Measurements from ENCODE around the gene SPNS2.

The SPNS2 gene

GRCh38 chr17:4538236-4539002 lies 39.7 kb downstream of the SPNS2 start:
- DNase-seq, result no peak

DNA sequence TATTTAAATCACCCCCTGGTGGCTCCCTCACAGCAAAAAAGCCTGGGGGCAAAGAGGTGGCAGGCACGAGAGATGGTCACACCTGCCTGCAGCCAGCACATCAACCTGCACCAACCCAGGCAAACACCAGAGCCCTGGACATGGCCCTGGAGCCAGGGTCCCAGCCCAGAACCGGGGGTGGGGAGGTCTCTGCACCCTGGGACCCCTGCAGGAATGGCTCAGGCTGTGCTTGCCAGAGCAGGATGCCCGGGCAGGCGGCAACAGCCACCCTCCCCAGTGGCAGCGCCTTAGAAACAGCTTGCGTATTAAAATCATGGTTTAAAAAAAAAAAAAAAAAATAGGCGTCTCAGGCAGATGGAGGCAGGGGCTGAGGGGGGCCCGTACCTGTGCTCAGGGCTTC lies 40.3 kb downstream of the SPNS2 start:
- no peak for DNase-seq

- DNase-seq, result no peak
These were observed 41.0 kb downstream of the SPNS2 start for GRCh38 chr17:4539576-4540223.

GRCh38 chr17:4540224-4540651 lies 41.6 kb downstream of the SPNS2 start:
- DNase-seq, result peak in 1 of 2 donors; percentile 39

DNA sequence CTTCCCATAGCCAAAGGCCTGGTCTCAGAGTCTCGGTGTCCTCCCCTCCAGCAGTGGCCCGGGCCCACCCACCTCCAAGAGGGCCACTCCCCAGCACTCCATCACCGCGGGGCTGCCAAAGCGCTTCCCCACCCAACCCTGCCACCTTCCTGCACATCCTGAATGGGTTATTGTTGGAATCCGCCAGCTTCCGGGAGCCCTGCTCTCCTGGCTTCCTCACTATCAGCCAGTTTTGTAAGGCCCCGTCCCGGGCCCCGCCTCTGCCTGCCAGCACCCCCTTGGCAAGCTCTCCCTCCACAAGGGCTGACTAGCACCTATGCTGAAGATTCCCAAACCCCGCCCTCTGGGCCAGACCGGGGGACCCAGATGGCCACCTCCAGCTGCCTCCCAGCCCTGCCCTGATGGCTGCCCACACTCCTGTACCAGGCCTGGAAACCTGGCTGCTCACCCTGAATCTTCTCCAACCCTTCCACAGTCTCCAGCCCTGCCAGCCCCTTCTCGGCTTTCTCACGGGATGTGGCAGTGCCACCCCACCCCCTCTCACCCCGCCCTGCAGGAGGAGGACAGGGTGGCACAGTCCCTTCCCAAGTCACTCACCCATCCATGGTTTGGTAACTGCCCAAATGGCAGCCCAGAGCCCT lies 42.1 kb downstream of the SPNS2 start:
- no peak for DNase-seq

- no peak for DNase-seq
These were observed 42.8 kb downstream of the SPNS2 start for GRCh38 chr17:4541328-4542002.

DNA sequence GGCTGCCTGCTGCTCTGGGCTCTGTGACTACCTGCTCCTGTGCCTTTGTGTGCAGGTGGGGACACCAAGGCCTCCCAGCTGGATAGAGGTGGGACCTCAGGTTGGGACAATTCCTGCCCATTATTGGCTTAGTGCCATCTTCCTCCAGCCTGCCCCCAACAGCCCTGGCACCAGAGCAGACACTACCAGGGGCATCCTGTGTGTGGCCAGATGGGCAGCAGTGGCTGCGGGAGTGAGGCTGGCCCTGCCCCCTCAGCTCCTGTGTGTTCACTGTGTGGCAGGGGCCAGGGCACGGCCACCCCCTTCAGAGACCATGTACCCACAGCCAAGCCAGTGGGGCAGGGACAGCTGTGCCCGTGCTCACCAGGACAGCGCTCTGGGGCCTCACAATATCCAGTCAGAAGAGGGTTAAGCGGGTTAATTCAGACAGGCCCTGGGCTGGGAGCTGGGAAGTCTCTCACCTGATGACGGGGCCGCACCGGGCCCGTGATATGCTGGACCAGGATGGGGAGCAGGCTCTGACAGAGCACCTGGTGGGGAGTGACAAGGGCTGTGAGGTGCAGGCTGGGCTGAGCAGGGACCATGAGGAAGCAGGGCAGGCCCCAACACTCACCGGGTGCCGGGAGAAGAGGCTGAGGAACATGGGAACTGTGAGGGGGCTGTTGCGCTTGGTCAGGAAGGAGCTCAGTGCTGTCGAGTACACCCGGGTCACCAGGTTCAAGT lies 43.5 kb downstream of the SPNS2 start:
- no peak for DNase-seq

DNA sequence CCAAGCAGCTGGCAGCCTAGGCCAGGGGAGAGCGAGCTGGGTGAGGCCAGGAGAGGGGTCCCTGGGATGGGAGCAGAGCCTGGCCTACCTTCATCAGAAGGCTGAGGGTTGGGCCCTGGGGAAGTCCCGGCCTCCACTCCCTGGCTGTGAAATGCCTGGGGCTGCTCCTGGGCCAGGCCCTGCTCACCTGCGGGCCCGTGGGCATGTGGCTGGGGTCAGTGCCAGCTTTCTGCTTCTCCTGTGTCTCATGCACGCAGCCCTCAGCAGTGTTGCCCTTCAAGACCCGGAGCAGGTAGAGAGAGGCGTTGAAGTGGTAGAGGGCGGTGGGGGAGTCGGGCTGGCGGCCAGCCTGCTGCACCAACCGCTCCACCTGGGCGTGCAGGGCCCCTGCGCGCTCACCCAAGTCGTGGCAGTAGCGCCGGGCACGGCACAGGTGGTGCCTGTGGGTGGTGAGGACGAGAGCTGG lies 44.1 kb downstream of the SPNS2 start:
- DNase-seq, result no peak

DNA sequence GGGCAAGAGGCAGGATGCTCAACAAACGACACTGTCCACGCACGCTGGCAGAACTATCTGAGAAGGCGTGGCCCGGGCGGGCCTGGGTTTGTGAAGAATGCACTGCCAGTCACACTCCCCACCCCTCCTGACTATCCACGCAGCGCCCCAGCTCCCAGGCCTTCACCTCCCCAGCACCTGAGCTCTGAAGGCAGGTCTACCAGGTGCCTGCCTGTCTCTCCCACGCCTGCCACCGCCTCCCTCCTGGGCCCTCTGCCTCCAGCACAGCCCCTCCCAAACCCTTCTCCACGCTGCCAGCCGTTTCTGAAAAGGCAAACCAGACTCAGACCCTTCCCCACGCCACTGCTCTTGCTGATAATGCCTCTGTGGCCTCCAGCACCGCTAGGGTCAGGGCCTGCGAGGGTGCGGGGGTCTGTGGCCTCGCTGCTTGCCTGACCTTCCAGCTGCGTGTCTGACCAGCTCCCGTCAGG lies 44.9 kb downstream of the SPNS2 start:
- DNase-seq, result no peak

DNA sequence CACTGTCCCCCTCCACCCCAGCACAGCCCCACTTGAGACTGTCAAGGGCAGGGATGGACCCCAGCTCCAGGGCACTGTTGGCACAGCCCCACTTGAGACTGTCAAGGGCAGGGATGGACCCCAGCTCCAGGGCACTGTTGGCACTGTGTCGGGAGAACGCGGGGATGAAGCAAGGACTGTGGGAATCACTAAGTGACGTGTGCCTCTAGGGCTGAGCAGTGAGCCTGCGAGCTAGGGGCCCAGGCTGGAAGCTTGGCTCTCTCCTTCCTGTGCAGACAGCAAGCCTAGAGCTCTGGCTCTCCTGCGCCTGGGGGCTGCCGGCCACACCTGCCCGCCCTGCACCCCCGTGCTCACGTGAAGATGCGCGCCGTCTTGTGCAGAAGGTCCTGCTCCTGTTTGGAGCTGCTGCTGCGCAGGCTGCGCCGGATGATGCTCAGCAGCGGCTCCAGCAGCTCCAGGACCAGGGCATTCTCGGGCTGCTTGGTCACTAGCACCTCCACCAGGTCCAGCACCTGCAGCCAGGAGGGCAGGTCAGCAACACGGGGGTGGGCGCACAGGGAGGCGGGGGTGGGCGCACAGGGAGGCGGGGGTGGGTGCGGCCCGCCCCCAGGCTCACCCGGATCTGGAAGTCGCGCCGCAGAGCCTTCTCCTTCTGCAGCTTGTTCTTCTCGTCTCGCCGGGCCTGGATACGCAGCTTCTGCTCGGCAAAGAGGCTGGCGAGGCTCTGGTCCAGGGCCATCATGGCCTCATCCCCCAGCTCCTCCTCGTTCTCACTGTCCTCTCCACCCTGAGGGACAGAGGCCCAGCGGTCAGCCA lies 45.7 kb downstream of the SPNS2 start:
- DNase-seq, result no peak

- DNase-seq, result no peak
These were observed 46.2 kb downstream of the SPNS2 start for GRCh38 chr17:4544951-4545216.

DNA sequence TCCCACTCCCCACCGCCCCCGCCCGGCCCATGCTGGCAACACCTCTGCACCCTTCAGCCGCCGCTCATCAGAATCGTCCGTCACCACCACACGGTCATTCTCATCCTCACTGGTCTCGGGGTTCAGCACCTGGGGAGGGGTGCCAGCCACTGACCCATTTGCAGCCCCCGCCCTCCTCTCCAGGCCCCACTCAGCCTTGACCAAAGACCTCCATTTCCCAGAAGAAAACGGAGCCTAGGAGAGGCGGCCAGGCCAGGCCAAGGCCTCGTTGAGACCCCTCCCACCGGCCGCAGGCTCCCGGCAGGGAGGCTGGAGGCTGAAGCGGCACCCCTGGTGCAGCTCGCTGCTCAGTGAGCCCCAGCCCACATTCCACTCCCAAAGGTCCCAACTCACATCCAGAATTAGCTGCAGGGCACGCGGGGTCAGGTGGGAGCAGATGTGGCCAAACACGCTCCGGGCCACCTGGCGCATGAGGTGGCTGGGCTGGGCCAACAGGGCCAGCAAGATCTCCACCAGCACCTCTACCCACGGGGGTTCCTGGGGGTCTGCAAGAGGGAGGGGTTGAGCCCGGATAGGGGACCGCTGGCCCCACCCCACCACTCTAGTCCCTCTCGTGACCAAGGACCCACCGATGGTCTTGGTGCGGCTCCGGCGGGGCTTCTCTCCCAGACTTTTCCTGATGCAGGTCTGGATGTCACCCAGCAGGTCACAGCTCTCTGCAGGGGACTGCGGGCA lies 46.7 kb downstream of the SPNS2 start:
- no peak for DNase-seq

GRCh38 chr17:4547118-4547906 lies 48.6 kb downstream of the SPNS2 start:
- DNase-seq, result no peak

DNA sequence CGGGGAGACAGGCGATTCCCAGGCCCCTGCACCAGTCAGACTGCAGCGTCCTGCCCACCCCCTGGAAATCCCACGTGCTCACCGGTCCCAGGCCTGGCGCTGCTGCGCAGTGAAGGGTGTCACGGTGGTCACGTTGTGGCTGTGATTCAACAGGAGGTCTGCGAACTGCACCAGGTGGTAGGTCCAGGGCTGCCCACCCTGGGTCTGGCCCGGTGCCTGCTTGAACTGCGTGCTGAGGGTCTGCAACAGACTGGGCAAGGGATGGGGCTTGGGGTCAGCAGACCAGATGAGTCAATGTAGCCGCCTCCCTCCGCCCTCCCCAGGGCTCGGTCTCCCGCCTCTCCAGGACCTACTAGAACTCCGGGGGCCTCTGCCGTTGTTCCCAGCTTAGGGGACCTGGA lies 49.4 kb downstream of the SPNS2 start:
- no peak for DNase-seq

DNA sequence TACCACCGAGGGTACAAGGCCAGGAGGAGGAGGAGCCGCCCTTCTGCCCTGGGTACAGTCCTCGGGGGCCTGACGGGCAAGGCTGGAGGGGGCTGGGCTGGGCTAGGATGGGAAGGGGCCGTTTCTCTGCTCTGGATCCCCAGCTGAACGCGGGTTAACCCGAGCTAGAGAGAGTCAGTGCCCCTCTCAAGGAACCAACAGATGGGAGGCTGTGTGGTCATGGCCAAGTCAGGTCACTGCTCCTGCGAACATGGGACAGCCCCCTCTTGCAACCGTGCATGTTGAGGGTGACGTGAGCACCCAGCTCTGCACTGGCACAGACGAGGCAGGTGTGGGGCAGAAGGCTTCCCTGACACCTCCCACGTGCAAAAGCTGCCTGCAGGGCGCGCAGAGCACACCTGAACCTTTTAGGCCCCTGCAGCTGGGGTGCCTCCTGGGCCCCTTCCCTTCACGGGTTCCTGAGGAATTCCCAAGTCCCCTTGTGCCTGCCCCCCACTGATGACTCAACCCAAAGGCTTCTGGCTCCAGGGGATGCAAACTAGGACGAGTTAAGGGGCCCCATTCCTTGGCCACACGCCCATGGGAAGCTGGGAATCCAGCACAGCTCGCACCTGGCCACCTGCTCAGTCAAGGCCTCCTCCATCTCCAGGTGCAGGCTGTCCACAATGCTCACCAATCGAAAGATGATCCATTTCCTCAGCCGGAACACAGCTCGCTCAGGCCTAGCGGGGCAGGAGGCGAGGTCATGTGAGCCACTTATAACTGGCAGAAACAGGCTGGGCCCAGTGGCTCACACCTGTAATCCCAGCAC lies 50.2 kb downstream of the SPNS2 start:
- no peak for DNase-seq

- DNase-seq, result no peak
These were observed 51.3 kb downstream of the SPNS2 start for GRCh38 chr17:4549781-4550533.

DNA sequence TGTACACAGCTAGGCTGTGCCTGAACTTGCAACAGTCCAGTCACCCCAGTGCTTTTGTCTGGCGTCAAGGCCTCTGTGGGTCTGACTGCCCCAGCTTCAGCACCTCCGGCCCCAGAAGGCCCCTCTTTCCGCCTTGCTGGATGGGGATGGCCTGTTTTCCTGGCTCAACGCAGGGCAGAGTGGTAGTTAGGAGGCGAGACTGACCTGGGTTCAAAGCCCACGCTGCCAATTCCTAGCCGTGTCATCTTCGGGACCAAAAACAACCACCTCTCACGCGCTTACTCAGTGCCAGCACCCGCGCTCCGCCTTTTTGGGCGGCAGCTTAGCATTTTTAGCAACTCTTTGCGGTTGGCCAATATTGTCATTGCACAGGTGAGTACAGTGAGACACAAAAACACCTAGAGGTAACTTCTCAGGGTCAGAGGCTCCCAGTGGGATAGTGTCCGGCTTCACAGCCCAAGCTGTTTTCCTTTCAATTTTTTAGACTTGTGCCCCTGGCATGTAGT lies 51.9 kb downstream of the SPNS2 start:
- no peak for DNase-seq

DNA sequence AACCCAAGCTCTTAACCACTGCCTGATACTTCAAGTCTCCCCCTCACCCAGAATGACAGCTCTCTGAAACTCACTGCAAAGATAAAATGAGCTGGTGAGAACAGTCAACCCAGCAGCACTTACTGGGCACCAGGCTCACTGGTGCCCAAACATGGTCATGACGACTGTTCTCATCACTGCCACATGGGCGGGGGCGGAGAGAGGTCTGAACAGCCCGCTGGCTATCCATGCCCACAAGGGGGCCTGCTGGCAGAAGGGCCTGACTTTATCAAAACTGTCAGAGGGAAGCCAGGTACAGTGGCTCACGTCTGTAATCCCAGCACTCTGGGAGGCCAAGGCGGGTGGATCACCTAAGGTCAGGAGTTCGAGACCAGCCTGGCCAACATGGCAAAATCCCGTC lies 52.5 kb downstream of the SPNS2 start:
- peak in 1 of 2 donors; percentile 8 for DNase-seq

All from inflammatory macrophage (primary cell).